K562 (cell line): ENCODE results near the gene AFDN. TPM values are rescaled to one million over a fixed set of nuclear protein-coding genes. Genes with fewer than 3 reads are reported as not detected.

Experiments
- BRD9 ChIP-seq: fragments of 450-650 bp; IDR thresholded peaks from 2 replicates; pipeline ENCODE4 v1.6.1; 2018; ENCODE audit warnings: low read depth; ENCODE audit not compliant: partially characterized antibody
- FIP1L1 ChIP-seq: fragments of 200-400 bp; formaldehyde crosslinking; IDR thresholded peaks from 2 replicates; pipeline ENCODE4 v1.6.1; 2018; ENCODE audit warnings: mild to moderate bottlenecking, low read depth, low read length; ENCODE audit not compliant: poor library complexity, severe bottlenecking
- MEIS2 ChIP-seq: fragments of 450-650 bp; IDR thresholded peaks from 2 replicates; pipeline ENCODE4 v1.6.1; 2014; ENCODE audit warnings: mild to moderate bottlenecking; ENCODE audit not compliant: partially characterized antibody
- PBX2 ChIP-seq, 2 experiments: IDR thresholded peaks in 1 of 2; conservative IDR thresholded peaks in 1 of 2; 2 replicates each; pipeline ENCODE4 v1.6.1; 2016; ENCODE audit warnings: low read depth in 2 of 2, mild to moderate bottlenecking in 1 of 2, missing compliant biosample characterization in 1 of 2, missing genetic modification characterization in 1 of 2, moderate library complexity in 1 of 2
- U2AF2 ChIP-seq: fragments of 200-400 bp; formaldehyde crosslinking; optimal IDR thresholded peaks from 2 replicates; pipeline ENCODE3; 2017; ENCODE audit warnings: low read depth, mild to moderate bottlenecking, low read length
- UBTF ChIP-seq, 2 experiments: IDR thresholded peaks; 2 replicates each; pipeline ENCODE4 v1.6.1; 2012; ENCODE audit warnings: improper control_type of control experiment in 2 of 2, low read depth in 2 of 2, low read length in 2 of 2, borderline replicate concordance in 1 of 2
- ZNF140 ChIP-seq: fragments of 250-450 bp; sonication (Bioruptor Pico); IDR thresholded peaks from 2 replicates; pipeline ENCODE4 v1.8.0; 2021; ENCODE audit warnings: moderate library complexity, mild to moderate bottlenecking, inconsistent platforms
- ZNF184 ChIP-seq: sonication (generic); formaldehyde crosslinking; IDR thresholded peaks from 2 replicates; pipeline ENCODE4 v1.5.0; 2020; ENCODE audit warnings: missing genetic modification reagents
- polyA plus RNA-seq, 8 experiments: library from polyadenylated mRNA; depleted of rRNA in 4 of 8; stranded (reverse) in 5 of 8; unstranded in 3 of 8; fragments of >200 nt; fragmentation: Nextera tagmentation in 2 of 8; fragmentation: Illumina TruSeq in 1 of 8; extraction: Ambion mirVana in 2 of 8; extraction: Trizol in 1 of 8; gene quantifications; 2 replicates each; pipeline versions ENCODE4 v1.2.1 to v1.2.3, GENCODE V29; 2011 to 2014; ENCODE audit warnings: inconsistent platforms in 1 of 8, missing spikeins in 1 of 8
- total RNA-seq, 7 experiments: library from RNA; depleted of rRNA in 6 of 7; stranded (reverse); fragments of >200 nt in 6 of 7; fragmentation: Illumina TruSeq in 2 of 7; extraction: Trizol in 2 of 7; gene quantifications; 2 replicates each; pipeline versions ENCODE4 v1.2.1 to v1.2.3, GENCODE V29; 2011 to 2021; ENCODE audit warnings: low replicate concordance in 1 of 7

Gene AFDN
- total and polyA plus RNA-seq, 9 of the 15 experiments (the other 6 are each of a cell fraction or from before 2014, with no cell fraction given), result 7.2 to 129 (median 105) TPM

- TF ChIP-seq PBX2 (CRISPR knock-in tag; IDR thresholded peaks at IDR 0.05; ENCODE audit: low read depth), result no peak
- 0 out of 2 replicates have a peak, but pooled peaks have one; percentile 24 for TF ChIP-seq PBX2 (tag; conservative IDR thresholded peaks at IDR 0.05; ENCODE audit: low read depth)
- TF ChIP-seq FIP1L1, result no peak
- no peak for TF ChIP-seq UBTF (IDR thresholded peaks at IDR 0.05; ENCODE audit: borderline replicate concordance in 1 of 2, low read depth in 2 of 2, low read length in 2 of 2)
- TF ChIP-seq U2AF2, result no peak
- TF ChIP-seq BRD9, result no peak
- TF ChIP-seq ZNF184 (CRISPR knock-in tag), result no peak
- TF ChIP-seq MEIS2, result peak; percentile 43
- no peak for TF ChIP-seq ZNF140 (CRISPR knock-in tag)
Measured at GRCh38 chr6:167835260-167835659, 8.5 kb downstream of the AFDN start (continued).
